Stimulated activated CD8-positive, alpha-beta memory T cell treated with anti-CD3 and anti-CD28 coated beads, Interleukin-7, amount 100 ng/mL, for 48 hours (primary cell): ENCODE measurements around the gene DYNLRB1.

ENCODE experiments used
- DNase-seq, 2 donors: peaks; one replicate each; pipeline ENCODE4 v3.0.0-alpha.2; 2020; ENCODE audit warnings: low read depth in 1 of 2; ENCODE audit errors: extremely low read depth in 1 of 2

Gene DYNLRB1

GRCh38 chr20:34532756-34533155 is 16.5 kb downstream of the DYNLRB1 start:
- DNase-seq = no peak

GRCh38 chr20:34534391-34535165 is 18.4 kb downstream of the DYNLRB1 start:
- no peak for DNase-seq

- no peak for DNase-seq
These were observed 19.1 kb downstream of the DYNLRB1 start for GRCh38 chr20:34535301-34535840.

DNA sequence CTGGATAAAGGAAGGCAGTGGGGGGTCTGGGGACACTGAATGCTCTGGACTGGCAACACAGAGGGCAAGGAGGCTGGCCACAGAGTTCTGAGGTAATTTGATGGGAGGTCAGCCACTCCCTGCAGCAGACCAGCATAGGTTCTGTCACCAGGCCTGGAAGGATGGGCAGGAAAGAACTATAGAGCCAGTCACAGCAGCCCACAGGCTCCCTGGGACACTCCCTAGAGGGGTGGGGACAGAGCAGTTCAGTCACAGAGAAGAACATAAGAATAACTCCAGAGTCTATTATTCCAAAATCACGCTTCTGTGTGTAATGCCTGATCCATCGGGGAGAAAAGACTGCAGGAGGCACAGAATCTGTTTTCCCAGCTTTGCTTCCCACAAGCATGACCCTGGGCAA is 19.6 kb downstream of the DYNLRB1 start:
- DNase-seq = no peak

DNA sequence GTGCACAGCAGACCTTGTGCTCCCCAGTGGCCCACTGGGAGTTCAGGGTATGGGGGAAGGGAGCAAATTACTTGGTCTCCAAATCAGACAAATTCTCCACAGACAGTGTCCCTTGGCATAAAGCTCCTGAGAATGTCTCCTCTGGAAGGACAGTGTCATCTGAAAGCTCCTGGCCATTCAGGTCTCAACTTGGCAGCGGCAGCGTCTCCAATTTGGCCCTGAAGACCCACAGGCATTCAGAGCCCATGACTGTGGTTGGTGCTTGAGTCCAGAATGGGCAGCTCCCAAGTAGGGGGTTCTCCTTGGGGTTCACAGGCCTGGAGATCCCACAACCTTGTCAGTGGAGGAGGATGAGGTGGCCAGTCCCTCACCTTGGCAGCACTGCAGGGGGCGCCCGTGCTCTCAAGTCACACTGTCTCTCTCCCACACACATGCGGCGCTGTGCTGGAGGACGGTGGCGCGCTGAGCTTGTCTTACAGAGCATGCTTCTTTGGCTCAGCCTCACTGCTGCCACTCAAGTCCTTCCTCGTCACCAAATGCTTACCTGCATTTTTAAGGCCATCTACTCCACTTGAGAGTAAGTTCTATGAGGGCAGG is 20.7 kb downstream of the DYNLRB1 start:
- no peak for DNase-seq

GRCh38 chr20:34537651-34538050 is 21.4 kb downstream of the DYNLRB1 start:
- no peak for DNase-seq

GRCh38 chr20:34538671-34539123 is 22.5 kb downstream of the DYNLRB1 start:
- peak in 1 of 2 donors; percentile 41 for DNase-seq

GRCh38 chr20:34539756-34540155 is 23.5 kb downstream of the DYNLRB1 start:
- no peak for DNase-seq

DNA sequence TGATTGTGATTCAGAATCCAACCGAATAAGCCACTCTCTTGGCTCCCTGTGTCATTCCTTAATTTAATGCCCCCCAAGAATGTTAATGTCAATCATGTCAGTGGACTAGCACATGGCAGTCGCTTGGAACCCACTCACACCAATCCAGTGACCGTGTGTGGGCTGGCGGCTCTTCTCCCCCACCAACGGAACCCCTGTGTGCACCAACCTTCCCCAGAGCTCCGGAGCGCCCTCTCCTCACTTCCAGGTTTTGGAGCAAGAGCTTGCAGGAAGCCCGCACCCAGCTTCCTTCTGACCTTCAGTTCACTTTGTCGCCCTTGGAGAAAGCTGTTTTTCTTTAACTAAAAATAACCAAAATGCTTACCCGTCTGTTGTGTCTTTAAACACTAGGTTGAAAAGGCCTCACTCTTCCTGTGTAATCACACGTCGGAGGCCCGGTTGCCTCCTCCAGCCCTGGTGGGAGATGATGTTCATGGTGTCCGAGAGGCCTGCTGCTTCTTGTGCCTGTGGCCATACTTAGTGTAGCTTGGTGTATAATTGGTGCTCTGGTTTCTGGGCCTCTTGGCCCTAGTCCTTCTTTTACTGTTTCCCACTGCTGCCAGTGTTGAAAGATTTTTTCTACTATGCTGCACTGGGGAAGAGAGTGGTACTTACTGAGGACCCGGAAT is 24.5 kb downstream of the DYNLRB1 start:
- DNase-seq = no peak

DNA sequence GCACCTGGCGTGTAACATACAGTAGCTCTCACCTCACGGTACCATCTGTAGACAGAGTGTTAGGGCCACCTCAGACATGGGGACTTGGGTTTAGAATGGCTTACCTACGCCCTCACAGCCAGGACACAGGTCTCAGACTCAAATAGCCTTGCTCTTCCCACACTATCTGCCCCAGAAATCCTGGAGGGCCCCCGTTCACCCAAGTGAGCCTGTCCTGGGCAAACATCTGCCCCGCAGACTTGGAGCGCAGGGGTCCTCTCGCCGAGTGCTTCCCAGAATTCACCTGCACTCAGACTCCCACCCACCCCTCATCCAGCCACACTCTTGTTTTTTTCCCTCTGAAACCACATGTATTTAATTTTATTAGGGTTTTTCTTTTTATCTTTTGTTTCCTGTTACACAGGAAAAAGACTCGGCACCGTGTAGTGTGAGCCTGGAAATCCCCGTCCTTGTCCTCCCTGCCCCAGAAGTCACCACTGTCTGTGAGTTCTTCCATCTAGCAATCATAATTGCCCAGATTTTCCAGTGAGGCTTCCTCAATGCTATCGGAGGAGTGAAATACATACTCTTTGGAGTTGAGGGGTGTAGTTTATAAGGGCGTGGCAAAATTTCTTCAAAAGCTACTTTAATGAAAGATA is 25.2 kb downstream of the DYNLRB1 start:
- no peak for DNase-seq

- no peak for DNase-seq
These were observed 25.7 kb downstream of the DYNLRB1 start for GRCh38 chr20:34541917-34542316.

DNA sequence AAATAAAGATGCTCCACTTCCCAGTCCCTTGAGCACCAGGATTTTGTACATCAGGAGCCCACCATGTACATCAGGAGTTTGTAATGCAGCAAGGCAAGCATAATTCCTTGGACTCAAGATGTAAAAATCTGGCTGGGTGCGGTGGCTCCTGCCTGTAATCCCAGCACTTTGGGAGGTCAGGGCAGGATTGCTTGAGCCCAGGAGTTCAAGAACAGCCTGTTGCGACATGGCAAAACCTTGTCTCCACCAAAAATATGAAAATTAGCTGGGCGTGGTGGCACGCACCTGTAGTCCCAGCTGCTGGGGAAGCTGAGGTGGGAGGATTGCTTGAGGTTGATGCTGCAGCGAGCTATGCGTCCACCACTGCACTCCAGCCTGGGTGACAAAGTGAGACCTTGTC is 26.2 kb downstream of the DYNLRB1 start:
- DNase-seq = no peak

DNA sequence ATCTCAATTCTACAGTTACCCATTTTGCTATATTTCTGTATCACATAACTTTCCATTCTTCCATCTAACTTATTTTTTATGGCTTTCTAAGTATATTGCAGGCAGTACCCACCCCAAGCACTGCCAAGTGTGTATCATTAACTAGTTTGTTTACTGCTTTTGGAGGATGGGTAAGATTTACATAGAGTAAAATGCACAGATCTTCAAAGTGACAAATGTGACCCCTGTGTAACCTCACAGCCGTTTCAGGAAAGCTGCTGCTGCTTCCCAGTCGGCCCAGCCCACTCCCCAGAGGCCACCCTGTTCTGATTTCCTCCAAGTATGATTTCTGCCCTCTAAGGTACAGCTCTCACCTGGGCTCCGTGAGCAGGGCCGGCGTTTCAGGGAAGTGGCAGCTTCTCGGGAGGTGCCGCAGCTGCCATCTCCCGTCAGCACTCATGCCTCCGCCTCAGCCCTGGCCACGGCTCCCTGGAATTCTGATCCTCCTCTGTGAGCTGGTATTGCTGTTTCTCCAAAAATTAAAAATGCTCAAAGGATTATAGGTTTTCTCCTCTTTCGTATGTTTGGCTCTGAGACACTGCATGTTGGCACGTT is 27.3 kb downstream of the DYNLRB1 start:
- no peak for DNase-seq

DNA sequence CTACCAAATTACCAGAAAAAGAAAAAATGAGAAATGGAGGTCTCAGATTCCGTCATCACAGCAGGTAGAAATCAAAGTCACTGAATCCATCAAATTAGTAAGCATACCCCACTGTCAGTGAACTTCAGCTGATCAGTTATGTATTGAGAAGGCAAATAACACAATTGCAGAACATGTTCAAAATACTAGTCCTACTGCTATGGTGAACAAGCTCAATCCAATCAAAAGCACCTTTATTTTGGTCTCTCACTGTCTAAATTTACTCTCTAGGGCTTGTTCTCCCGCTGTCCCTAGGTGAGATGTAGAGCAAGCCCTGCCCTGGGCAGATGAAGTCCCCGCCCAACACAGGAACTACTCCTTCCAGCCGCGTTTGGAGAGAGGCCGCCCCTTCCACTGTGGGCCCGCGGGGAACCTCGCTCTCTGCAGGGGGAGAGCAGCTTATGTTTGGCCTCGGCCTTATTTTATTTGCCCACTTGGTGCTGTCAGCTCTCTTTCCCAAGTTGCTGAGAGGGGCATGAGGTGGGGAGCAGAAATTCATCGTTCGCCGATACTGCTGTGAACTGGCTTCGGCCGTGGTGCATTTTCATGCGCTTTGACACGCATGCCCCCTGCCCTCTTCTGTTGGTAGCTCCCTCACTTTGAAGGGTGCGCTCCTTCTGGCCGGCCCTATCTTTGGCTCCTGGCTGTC is 28.0 kb downstream of the DYNLRB1 start:
- no peak for DNase-seq

GRCh38 chr20:34546751-34547181 is 30.5 kb downstream of the DYNLRB1 start:
- DNase-seq = no peak

- no peak for DNase-seq
These were observed 31.8 kb downstream of the DYNLRB1 start for GRCh38 chr20:34547844-34548613.

DNA sequence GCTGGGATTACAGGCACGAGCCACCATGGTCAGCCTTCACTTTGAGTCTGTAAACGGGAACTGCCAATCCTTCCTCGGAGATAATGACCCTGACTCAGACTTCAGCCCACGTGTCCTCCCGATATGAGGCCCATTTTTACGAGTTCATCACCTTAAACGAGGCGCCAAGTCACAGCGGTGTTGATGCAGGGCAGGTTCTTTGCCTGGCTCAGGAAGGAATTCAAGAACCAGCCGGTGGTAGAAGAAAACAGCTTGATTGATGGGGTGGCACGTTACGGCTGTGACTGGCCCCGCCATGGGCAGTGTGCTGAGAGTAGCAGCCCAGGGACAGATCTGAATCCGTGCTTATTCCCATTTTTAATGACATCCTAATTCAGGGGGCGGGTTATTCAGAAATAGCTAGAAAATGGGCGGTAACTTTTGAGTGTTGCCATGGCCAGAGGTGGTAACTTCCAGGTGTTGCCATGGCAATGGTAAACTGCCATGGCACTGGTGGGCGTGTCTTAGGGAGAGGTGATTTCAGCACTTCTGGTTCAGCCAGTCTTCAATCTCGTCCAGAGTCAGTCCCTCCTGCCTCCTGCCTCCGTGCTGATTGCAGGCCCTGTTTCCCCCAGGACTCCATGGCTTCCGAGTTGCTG is 33.2 kb downstream of the DYNLRB1 start:
- no peak for DNase-seq

- no peak for DNase-seq
These were observed 33.7 kb downstream of the DYNLRB1 start for GRCh38 chr20:34549929-34550305.

DNA sequence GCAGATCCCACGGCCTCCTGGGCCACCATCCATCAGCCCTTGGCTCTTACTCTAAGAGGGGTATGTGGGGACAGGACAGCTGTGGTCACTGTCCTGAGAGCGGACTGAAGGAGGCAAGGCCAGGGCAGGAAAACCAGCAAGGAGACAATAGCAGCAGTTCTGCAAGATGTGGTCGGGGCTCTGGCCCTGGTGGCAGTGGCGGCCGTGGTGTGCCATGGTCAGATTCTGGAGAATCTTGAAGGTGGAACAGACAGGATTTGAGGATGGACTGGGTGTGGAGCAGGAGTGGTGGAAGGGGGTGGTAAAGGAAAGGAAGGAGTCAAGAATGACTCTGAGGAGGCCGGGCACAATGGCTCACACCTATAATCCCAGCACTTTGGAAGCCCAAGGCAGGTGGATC is 36.3 kb downstream of the DYNLRB1 start:
- DNase-seq = no peak
